ENCODE results near the gene TMIGD2. TPM values are rescaled to one million over a fixed set of nuclear protein-coding genes. Genes with fewer than 3 reads are reported as not detected.

The TMIGD2 gene
- total RNA-seq, 6 experiments from 2014 or later: 0.24 to 0.32 TPM; not detected in 4

DNA sequence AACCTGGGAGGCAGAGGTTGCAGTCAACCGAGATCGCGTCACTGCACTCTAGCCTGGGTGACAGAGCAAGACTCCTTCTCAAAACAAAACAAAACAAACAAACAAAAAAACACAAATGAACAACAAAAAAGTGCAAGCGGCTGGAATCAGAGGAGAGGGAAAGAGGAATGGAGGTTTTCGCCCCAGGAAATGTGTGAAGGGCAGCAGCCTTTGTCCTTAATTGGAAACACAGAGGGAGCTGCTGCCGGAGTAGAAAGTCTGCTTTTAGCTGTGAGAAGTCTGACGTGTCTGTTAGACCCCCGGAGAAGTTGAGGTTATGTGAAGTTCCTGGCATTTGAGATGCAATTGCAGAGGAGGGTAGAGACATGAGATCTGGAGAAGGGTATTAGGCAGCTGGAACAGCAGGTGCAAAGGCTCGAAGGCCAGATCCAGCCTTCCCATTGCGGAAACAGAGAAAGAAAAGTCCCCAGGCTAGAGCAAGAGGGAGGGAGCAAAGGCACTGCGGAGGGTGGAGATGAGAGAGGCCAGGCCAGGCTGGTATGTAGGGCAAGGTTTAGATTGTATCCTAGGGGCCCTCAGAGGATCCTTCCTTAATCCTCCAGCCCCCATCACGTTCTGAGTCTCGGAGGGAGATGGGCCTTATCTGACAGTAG, 473 bp downstream of the TMIGD2 start:
- ATAC-seq (no peak), DNase-seq (no peak)
- Histone ChIP-seq H3K36me3 (no peaks in the 10 kb centered on the region), H3K27ac (no peak overlapping the region), H3K27me3 (no peaks in the 10 kb centered on the region), H3K9me3 (no peaks in the 10 kb centered on the region), H3K4me3 (no peak overlapping the region), H3K4me1 (no peaks in the 10 kb centered on the region)
- intact Hi-C loops (cut with DNase I): no loop called here
- no peak for TF ChIP-seq POLR2A (IDR thresholded peaks at IDR 0.05)
- TF ChIP-seq, protein P1, sequence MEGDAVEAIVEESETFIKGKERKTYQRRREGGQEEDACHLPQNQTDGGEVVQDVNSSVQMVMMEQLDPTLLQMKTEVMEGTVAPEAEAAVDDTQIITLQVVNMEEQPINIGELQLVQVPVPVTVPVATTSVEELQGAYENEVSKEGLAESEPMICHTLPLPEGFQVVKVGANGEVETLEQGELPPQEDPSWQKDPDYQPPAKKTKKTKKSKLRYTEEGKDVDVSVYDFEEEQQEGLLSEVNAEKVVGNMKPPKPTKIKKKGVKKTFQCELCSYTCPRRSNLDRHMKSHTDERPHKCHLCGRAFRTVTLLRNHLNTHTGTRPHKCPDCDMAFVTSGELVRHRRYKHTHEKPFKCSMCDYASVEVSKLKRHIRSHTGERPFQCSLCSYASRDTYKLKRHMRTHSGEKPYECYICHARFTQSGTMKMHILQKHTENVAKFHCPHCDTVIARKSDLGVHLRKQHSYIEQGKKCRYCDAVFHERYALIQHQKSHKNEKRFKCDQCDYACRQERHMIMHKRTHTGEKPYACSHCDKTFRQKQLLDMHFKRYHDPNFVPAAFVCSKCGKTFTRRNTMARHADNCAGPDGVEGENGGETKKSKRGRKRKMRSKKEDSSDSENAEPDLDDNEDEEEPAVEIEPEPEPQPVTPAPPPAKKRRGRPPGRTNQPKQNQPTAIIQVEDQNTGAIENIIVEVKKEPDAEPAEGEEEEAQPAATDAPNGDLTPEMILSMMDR (IDR thresholded peaks at IDR 0.05): no peak
- 64% methylated on average over 13 of the region's 13 CpGs for WGBS (ENCODE audit: insufficient coverage, low coverage, low lambda C conversion rate, missing lambda C conversion rate)

DNA sequence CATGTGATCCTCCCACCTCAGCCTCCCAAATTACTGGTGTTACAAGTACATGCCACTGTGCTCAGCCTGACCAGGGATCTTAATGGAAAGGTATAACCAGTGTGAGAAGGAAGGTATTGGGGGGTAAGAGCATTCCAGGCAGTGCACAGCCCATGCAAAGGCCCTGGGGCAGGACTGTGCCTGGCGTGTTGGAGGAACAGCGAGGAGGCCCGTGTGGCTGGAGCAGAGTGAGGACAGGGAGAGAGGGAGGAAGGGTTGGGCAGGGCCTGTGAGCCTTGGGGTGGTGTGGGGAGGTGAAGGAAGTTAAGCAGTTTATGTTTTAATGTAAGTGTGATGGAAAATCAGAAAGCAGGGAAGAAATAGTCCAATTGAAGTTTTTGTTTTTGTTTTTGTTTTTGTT, 1.6 kb downstream of the TMIGD2 start:
- Histone ChIP-seq H3K9me3 (no peaks in the 10 kb centered on the region), H3K27me3 (no peaks in the 10 kb centered on the region), H3K4me1 (no peaks in the 10 kb centered on the region), H3K36me3 (no peaks in the 10 kb centered on the region), H3K4me3 (no peak overlapping the region), H3K27ac (no peak overlapping the region)
- no peak for ATAC-seq
- no peak for DNase-seq
- WGBS (ENCODE audit: insufficient coverage, low coverage, low lambda C conversion rate, missing lambda C conversion rate): 80% methylated on average over 1 of the region's 3 CpGs
- TF ChIP-seq, protein P1 (IDR thresholded peaks at IDR 0.05): no peak
- TF ChIP-seq POLR2A (IDR thresholded peaks at IDR 0.05): no peak
- intact Hi-C loops (cut with DNase I): no loop called here

DNA sequence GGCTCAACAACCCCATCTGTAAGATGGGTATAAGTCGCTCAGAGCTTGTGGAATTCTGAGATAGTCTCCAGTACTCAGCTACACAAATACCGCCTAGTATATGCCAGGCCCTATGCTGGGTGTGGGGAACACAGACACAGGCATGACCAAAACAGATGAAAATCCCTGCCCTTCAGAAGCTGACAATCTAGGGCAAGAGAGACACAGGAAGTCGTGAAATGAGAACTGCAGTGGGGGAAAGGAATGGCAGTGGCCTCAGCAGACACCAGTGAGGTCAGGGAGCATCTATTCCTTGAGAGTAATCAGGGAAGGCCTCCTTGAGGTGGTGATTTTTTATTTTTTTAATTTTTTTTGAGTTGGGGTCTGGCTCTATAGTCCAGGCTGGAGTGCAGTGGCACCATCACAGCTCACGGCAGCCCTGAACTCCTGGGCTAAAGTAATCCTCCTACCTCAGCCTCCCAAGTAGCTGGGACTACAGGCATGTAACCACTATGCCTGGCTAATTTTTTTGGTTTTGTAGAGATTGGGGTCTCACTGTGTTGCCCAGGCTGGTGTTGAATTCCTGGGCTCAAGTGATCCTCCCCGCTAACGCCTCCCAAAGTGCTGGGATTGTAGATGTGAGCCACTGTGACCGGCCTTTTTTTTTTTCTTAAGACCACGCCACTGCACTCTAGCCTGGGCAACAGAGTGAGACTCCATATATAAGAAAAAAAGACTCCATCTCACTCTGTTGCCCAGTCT, 3.2 kb downstream of the TMIGD2 start:
- ATAC-seq (no peak), DNase-seq (no peak)
- WGBS (ENCODE audit: insufficient coverage, low coverage, low lambda C conversion rate, missing lambda C conversion rate): 87% methylated on average over 6 of the region's 8 CpGs
- TF ChIP-seq POLR2A (IDR thresholded peaks at IDR 0.05): no peak
- TF ChIP-seq, protein P1 (IDR thresholded peaks at IDR 0.05): no peak
- H3K27me3 ChIP-seq: no peaks in the 10 kb centered on the region
- no peaks in the 10 kb centered on the region for H3K9me3 ChIP-seq
- H3K27ac ChIP-seq: no peak overlapping the region
- intact Hi-C loops (cut with DNase I): no loop called here
- H3K4me1 ChIP-seq: no peaks in the 10 kb centered on the region
- no peak overlapping the region for H3K4me3 ChIP-seq
- H3K36me3 ChIP-seq: no peaks in the 10 kb centered on the region

DNA sequence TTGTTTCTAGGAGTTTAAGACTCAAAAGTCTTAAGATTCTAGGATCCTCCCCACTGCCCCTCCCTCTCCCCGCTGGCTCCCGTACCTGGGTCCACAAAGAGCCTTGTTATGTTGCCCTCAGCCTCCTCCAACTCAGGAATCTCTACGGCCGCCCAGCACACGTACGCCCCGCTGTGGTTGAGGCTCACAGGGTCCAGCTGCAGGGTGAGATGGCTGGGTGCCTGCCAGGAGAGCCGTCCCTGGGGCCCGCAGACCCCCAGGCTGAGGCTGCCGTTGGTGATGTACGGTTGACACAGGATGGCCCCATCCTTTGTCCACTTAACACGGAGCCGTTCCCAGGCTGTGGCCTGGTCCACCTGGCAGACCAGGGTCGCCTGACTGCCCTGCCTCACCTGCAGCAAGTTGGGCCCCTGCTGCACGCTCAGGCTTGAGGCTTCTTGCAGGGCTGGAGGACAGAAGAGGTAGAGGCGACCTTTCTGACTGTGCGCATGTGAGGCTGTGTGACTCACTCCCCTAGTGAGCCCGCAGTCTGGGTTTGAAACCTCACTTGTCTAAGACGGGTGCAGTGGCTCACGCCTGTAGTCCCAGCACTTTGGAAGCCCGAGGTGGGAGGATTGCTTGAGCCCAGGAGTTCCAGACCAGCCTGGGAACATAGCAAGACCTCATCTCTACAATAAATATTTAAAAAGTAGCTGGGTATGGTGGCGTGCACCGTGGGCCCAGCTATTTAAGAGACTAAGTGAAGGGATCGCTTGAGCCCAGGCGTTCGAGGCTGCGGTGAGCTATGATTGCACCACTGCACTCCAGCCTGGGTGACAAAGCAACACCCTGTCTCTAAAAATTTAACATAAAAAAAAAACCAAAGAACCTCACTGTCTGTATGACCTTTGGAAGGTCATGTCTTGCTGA, 4.0 kb downstream of the TMIGD2 start:
- no peaks in the 10 kb centered on the region for H3K27me3 ChIP-seq
- DNase-seq: no peak
- H3K27ac ChIP-seq: no peak overlapping the region
- 96% methylated on average over 8 of the region's 27 CpGs for WGBS (ENCODE audit: insufficient coverage, low coverage, low lambda C conversion rate, missing lambda C conversion rate)
- H3K4me1 ChIP-seq: no peaks in the 10 kb centered on the region
- no peaks in the 10 kb centered on the region for H3K9me3 ChIP-seq
- TF ChIP-seq POLR2A (IDR thresholded peaks at IDR 0.05): no peak
- TF ChIP-seq, protein P1 (IDR thresholded peaks at IDR 0.05): no peak
- no peaks in the 10 kb centered on the region for H3K36me3 ChIP-seq
- H3K4me3 ChIP-seq: no peak overlapping the region
- ATAC-seq: no peak
- intact Hi-C loops (cut with DNase I): no loop called here

Data from right lobe of liver (tissue), 6 donors.